Lower leg skin (tissue), 3 donors: ENCODE results near the gene PANK1.

Experiments
- CTCF ChIP-seq, 3 donors: fragments of 450-650 bp; IDR thresholded peaks; one replicate each; pipeline ENCODE4 v1.5.1; 2016; ENCODE audit warnings: antibody characterized with exemption in 3 of 3, mild to moderate bottlenecking in 3 of 3, moderate library complexity in 2 of 3
- POLR2A ChIP-seq, 2 donors: fragments of 450-650 bp; IDR thresholded peaks; one replicate each; pipeline ENCODE4 v1.6.1; 2016 to 2017; ENCODE audit warnings: antibody characterized with exemption in 2 of 2, mild to moderate bottlenecking in 1 of 2, moderate library complexity in 1 of 2

GRCh38 chr10:89609833-89610346 lies 35.2 kb downstream of the PANK1 start:
- TF ChIP-seq CTCF (IDR thresholded peaks at IDR 0.05) (no peak), POLR2A (IDR thresholded peaks at IDR 0.05) (no peak)
